Mucosa of rectum (tissue), 2 donors: ENCODE results near the gene SLAMF7.
"Not testable (repeated sequence)": the region's sequence is repeated elsewhere in the genome, so short reads cannot be mapped to it uniquely, and the experiment has no call there.

Experiments
- H3K27ac ChIP-seq, 2 donors: one replicate each; pipeline ENCODE4 v1.7.0; 2013; ENCODE audit warnings: inconsistent platforms in 2 of 2, low read depth in 2 of 2, low read length in 2 of 2
- H3K27me3 ChIP-seq, 2 donors: one replicate each; pipeline ENCODE4 v1.7.0; 2013; ENCODE audit warnings: low read length in 2 of 2; ENCODE audit not compliant: control insufficient read depth in 2 of 2, insufficient read depth in 2 of 2
- H3K36me3 ChIP-seq, 2 donors: one replicate each; pipeline ENCODE4 v1.7.0; 2013; ENCODE audit warnings: low read length in 2 of 2; ENCODE audit not compliant: control insufficient read depth in 2 of 2, insufficient read depth in 2 of 2
- H3K4me1 ChIP-seq, 2 donors: one replicate each; pipeline ENCODE4 v1.7.0; 2013; ENCODE audit warnings: low read length in 2 of 2, mild to moderate bottlenecking in 1 of 2; ENCODE audit not compliant: control insufficient read depth in 2 of 2, insufficient read depth in 2 of 2
- H3K4me3 ChIP-seq, 2 donors: one replicate each; pipeline ENCODE4 v1.7.0; 2013; ENCODE audit warnings: low read length in 2 of 2
- H3K9ac ChIP-seq, 2 donors: one replicate each; pipeline ENCODE4 v1.7.0; 2013; ENCODE audit warnings: low read length in 2 of 2, low read depth in 1 of 2, mild to moderate bottlenecking in 1 of 2
- H3K9me3 ChIP-seq, 2 donors: one replicate each; pipeline ENCODE4 v1.7.0; 2013; ENCODE audit warnings: low read length in 2 of 2; ENCODE audit not compliant: control insufficient read depth in 2 of 2
- donor health status: healthy.
- donor health status: Normal muscosa, but diverticular disease.

SLAMF7 gene

GRCh38 chr1:160720356-160721085 lies 18.5 kb upstream of the SLAMF7 start:
- no peaks in the 10 kb centered on the region for H3K27me3 ChIP-seq
- H3K9ac ChIP-seq: no peak overlapping the region
- no peak overlapping the region for H3K27ac ChIP-seq
- no peaks in the 10 kb centered on the region for H3K9me3 ChIP-seq
- no peaks in the 10 kb centered on the region for H3K36me3 ChIP-seq
- no peak overlapping the region for H3K4me3 ChIP-seq
- H3K4me1 ChIP-seq: no peaks in the 10 kb centered on the region

- peaks cover 0 to 7% of the 10 kb centered on the region in 2 donors for H3K4me1 ChIP-seq
- no peaks in the 10 kb centered on the region for H3K36me3 ChIP-seq
- no peak overlapping the region for H3K9ac ChIP-seq
- no peaks in the 10 kb centered on the region for H3K9me3 ChIP-seq
- H3K27ac ChIP-seq: no peak overlapping the region
- H3K27me3 ChIP-seq: no peaks in the 10 kb centered on the region
- H3K4me3 ChIP-seq: no peak overlapping the region
Observed at GRCh38 chr1:160721473-160721872, 17.6 kb upstream of the SLAMF7 start.

GRCh38 chr1:160722726-160723125 lies 16.3 kb upstream of the SLAMF7 start:
- Histone ChIP-seq H3K27me3 (no peaks in the 10 kb centered on the region), H3K9me3 (no peaks in the 10 kb centered on the region), H3K4me1 (peaks cover 0 to 10% of the 10 kb centered on the region in 2 donors), H3K4me3 (no peak overlapping the region), H3K36me3 (no peaks in the 10 kb centered on the region), H3K27ac (no peak overlapping the region), H3K9ac (no peak overlapping the region)

- Histone ChIP-seq H3K4me1 (peaks cover 0 to 10% of the 10 kb centered on the region in 2 donors), H3K9ac (no peak overlapping the region), H3K27me3 (no peaks in the 10 kb centered on the region), H3K27ac (no peak overlapping the region), H3K9me3 (no peaks in the 10 kb centered on the region), H3K36me3 (no peaks in the 10 kb centered on the region), H3K4me3 (no peak overlapping the region)
Observed at GRCh38 chr1:160723332-160723731, 15.7 kb upstream of the SLAMF7 start.

- Histone ChIP-seq H3K36me3 (no peaks in the 10 kb centered on the region), H3K27ac (no peak overlapping the region), H3K4me1 (peaks cover 0 to 10% of the 10 kb centered on the region in 2 donors), H3K9ac (no peak overlapping the region), H3K4me3 (no peak overlapping the region), H3K27me3 (no peaks in the 10 kb centered on the region), H3K9me3 (no peaks in the 10 kb centered on the region)
Observed at GRCh38 chr1:160724465-160725242, 14.4 kb upstream of the SLAMF7 start.

- no peak overlapping the region for H3K4me3 ChIP-seq
- no peaks in the 10 kb centered on the region for H3K36me3 ChIP-seq
- H3K4me1 ChIP-seq: peaks cover 0 to 10% of the 10 kb centered on the region in 2 donors
- H3K9ac ChIP-seq: peak overlapping the region in 1 of 2 donors; percentile 60
- peak overlapping the region; percentile 75 to 83 for H3K27ac ChIP-seq
- no peaks in the 10 kb centered on the region for H3K9me3 ChIP-seq
- H3K27me3 ChIP-seq: no peaks in the 10 kb centered on the region
Observed at GRCh38 chr1:160726114-160726497, 12.9 kb upstream of the SLAMF7 start.

- no peaks in the 10 kb centered on the region for H3K9me3 ChIP-seq
- H3K9ac ChIP-seq: peak overlapping the region; percentile 35 to 60
- H3K4me1 ChIP-seq: peaks cover 0 to 10% of the 10 kb centered on the region in 2 donors
- H3K36me3 ChIP-seq: no peaks in the 10 kb centered on the region
- no peaks in the 10 kb centered on the region for H3K27me3 ChIP-seq
- H3K4me3 ChIP-seq: peak overlapping the region in 1 of 2 donors; percentile 39
- H3K27ac ChIP-seq: peak overlapping the region; percentile 75 to 83
Observed at GRCh38 chr1:160726498-160727315, 12.3 kb upstream of the SLAMF7 start.

- Histone ChIP-seq H3K27ac (peak overlapping the region in 1 of 2 donors; percentile 75), H3K36me3 (no peaks in the 10 kb centered on the region), H3K4me1 (peaks cover 0 to 10% of the 10 kb centered on the region in 2 donors), H3K4me3 (peak overlapping the region in 1 of 2 donors; percentile 27), H3K9ac (peak overlapping the region in 1 of 2 donors; percentile 20), H3K9me3 (no peaks in the 10 kb centered on the region), H3K27me3 (no peaks in the 10 kb centered on the region)
Observed at GRCh38 chr1:160727316-160727640, 11.8 kb upstream of the SLAMF7 start.

GRCh38 chr1:160731564-160731963 lies 7.5 kb upstream of the SLAMF7 start:
- H3K4me1 ChIP-seq, H3K27ac ChIP-seq, H3K9me3 ChIP-seq, H3K36me3 ChIP-seq, H3K9ac ChIP-seq, H3K4me3 ChIP-seq, H3K27me3 ChIP-seq: not testable (repeated sequence)

GRCh38 chr1:160731990-160732389 lies 7.1 kb upstream of the SLAMF7 start:
- Histone ChIP-seq H3K4me1 (no peaks in the 10 kb centered on the region), H3K9ac (no peak overlapping the region), H3K36me3 (no peaks in the 10 kb centered on the region), H3K27me3 (no peaks in the 10 kb centered on the region), H3K27ac (no peak overlapping the region), H3K4me3 (no peak overlapping the region), H3K9me3 (no peaks in the 10 kb centered on the region)
